Jurkat, Clone E6-1 (cell line): ENCODE data around the gene VAC14.

Experiments used
- DNase-seq: peaks from one replicate; pipeline ENCODE4 v3.0.0-alpha.2; 2011; ENCODE audit warnings: low read depth, low spot score
- H3K4me3 ChIP-seq: 2 replicates; pipeline ENCODE4 v1.5.1; 2011; ENCODE audit warnings: mild to moderate bottlenecking, low read length, control low read depth, moderate library complexity

The VAC14 gene

DNA sequence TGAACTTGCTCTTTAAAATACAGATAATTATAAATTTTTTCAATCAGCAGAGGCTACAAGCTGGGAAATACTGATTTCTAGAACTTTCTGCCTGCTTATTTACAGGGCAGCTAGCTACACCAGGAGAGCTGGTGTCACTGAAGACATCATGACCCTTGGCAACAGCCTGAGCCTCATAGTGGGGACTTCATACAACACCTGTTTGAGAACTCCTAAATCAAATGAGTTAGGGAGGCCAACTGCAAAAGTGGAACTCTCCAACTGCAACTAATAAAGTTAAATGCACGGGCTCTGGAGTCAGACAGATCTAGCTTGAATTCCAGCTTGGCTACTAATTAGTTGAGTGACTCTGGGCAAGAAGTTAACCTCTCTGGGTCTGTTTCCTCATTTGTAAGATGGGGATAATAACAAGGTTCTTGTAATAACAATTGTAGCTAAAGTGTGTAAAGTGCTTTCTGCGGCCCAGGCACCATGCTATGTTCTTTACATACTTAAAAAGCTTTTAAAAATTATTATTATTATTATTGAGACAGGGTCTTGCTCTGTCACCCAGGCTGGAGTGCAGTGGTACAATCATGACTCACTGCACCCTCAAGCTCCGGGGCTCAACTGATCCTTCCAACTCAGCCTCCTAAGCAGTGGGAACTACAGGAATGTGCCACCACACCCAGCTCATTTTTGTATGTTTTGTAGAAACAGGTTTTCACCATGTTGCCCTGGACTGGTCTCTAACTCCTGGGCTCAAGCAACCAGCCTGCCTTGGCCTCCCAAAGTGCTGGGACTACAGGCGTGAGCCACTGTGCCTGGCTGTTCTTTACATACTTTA, 33.4 kb downstream of the VAC14 start:
- DNase-seq: no peak
- H3K4me3 ChIP-seq: no peak overlapping the region

- no peak overlapping the region for H3K4me3 ChIP-seq
- DNase-seq: no peak
These were observed 34.3 kb downstream of the VAC14 start for GRCh38 chr16:70766658-70767057.

- no peak overlapping the region for H3K4me3 ChIP-seq
- DNase-seq: no peak
These were observed 34.8 kb downstream of the VAC14 start for GRCh38 chr16:70766176-70766575.

DNA sequence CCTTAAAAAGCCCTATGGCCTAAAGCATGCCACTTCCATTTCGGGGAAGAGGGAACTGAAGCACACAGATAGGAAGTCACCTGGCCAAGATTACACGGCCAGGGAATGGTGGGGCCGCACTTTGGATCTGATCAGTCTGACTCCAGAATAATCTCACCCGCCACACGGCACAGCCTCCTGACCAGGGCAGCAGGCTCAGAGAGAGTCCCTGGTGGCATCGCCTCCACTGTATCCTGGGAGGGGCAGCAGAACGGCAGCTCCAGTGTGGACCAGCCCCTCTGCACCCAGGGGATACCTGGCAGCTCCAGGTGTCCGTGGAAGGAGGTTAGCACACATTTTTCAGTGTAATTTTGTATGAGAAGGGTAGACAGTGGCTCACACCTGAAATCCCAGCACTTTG, 35.5 kb downstream of the VAC14 start:
- no peak overlapping the region for H3K4me3 ChIP-seq
- DNase-seq: no peak

DNA sequence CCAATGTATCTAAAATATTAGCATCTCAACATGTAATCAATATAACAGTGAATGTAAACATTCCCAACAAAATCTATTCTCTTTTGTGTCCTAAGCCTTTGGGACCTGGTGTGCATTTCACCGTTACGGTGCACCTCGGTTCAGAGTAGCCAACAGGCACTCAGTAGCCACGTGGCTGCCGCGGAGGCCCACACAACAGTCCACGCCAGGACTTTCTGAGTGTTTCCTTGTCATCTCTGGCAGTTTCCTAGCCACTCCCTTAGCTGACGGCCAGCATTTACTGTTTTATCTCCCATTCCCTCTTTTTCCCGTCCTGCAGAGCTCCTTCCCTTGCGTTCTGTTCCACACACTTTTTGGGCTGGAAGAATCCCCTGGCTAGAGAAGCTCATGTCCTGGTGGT, 36.3 kb downstream of the VAC14 start:
- no peak overlapping the region for H3K4me3 ChIP-seq

DNA sequence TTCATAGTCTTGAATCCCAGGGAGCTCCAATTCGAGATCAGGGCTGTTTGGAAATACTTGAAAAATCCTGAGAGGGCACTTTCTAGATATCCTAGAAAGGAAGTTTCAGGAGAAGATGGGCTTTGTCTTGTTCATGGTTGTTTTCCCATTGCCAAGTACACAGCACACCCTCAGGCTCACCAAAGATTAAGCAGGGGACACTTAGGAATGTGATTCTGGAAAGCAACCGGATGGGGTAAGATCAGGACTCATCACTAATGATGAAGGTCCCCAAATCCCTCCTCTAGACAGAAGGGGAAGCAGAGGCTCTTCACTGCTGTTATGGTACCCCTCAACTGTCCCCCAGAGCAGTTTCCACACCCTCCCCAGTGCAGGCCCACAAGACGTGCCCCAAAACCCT, 40.7 kb downstream of the VAC14 start:
- H3K4me3 ChIP-seq: no peak overlapping the region
- no peak for DNase-seq

More for the DNA sequence above, 36.3 kb downstream of the VAC14 start:
- no peak for DNase-seq

GRCh38 chr16:70759666-70760065, 41.3 kb downstream of the VAC14 start:
- no peak for DNase-seq

GRCh38 chr16:70758786-70759185, 42.2 kb downstream of the VAC14 start:
- DNase-seq: no peak
- H3K4me3 ChIP-seq: no peak overlapping the region

More at GRCh38 chr16:70759666-70760065, 41.3 kb downstream of the VAC14 start:
- no peak overlapping the region for H3K4me3 ChIP-seq

DNA sequence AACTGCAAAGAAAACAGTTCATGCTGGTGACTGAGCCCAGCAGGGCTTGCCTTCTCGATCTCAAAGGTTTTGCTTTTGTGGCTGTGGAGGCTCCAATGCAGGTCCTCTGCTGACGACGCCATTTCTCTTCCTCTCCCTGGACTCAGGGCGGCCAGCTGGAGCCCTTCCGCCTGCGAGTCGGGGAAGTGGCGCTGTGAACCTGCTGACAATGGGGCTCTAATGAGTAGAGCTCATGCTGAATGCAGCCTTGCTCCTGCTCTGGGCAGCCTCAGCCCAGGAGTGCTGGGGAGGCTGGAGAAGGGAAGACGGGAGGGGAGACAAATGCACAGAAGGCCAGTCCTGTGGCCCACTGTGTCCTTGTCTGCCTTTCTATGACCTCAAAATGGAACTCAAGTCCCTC, 43.8 kb downstream of the VAC14 start:
- no peak overlapping the region for H3K4me3 ChIP-seq
- no peak for DNase-seq

- DNase-seq: no peak
- H3K4me3 ChIP-seq: no peak overlapping the region
These were observed 44.9 kb downstream of the VAC14 start for GRCh38 chr16:70756071-70756470.

DNA sequence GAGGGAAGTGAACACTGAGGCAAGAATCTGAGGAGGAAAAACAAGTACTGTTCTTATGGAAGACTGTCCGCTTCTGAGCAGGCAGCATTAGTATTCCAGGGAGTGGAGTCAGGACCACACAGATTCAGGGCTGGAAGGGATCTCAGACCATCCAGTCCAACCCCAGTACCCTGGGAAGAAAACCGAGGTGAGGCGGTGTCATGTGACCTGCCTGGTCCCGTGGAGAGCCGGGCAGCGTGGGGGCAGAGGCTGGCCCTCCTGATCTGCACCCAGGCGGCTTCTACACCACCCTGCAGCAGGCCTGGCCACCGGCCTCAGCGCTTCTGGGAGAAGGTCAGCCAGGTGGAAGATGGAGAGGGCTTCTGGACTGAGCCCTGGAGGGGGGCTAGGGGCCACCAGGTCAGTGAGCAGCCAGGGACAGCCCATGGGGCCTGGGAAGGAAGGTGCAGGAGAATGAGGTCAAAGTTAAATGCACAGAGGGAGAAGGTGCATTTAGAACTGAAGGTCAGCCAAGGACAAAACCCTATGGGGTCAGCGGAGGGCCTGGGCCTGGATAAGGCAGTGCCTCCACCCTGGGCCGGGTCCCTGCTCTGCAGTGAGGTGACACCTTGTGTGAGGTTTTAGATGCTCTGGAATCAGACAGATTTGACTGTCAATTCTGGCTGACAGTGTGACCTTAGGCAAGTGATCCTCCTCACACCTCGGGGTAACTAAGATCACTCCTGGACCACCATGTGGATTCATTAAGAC, 45.9 kb downstream of the VAC14 start:
- no peak for DNase-seq
- no peak overlapping the region for H3K4me3 ChIP-seq

DNA sequence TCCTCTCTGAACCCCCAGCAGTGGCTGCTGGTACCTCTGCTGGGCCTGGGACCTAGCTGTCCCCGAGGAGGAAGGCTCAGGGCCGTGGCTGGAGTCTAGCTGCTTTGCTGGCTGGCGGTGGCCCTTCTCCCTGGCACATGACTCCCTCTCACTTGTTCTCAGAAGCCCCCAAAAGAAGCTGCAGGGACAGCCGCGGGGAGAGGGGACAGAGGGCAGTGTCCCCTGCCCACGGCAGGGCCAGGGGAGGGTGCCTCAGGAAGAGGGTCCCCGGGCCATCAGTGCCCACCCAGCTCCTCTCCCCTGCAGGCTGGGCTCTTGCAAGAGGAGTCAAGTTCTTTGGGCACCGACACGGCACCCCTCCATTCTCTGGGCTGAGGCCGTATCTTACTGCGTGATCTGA, 46.6 kb downstream of the VAC14 start:
- no peak for DNase-seq
- H3K4me3 ChIP-seq: no peak overlapping the region

- no peak overlapping the region for H3K4me3 ChIP-seq
- DNase-seq: no peak
These were observed 47.1 kb downstream of the VAC14 start for GRCh38 chr16:70753694-70754325.

DNA sequence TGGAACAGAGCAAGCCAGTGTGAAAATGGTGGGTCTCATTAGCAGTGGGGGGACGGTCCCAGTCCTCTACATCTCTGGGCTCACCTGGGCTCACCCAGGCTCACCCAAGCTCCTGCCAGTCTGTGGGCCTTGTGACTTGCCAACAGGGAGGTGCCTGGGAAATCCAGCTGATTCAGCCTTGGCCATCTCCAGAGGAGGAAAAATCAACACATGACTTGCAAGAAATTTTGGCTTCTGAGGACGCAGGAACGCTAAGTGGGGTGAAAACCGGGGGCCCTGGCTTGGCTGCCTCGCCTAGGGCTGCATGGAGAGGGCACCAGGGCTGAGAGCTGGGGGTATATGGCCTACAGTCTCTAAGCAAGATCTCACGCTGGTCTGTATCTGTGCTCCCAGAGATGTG, 47.7 kb downstream of the VAC14 start:
- H3K4me3 ChIP-seq: no peak overlapping the region
- no peak for DNase-seq

DNA sequence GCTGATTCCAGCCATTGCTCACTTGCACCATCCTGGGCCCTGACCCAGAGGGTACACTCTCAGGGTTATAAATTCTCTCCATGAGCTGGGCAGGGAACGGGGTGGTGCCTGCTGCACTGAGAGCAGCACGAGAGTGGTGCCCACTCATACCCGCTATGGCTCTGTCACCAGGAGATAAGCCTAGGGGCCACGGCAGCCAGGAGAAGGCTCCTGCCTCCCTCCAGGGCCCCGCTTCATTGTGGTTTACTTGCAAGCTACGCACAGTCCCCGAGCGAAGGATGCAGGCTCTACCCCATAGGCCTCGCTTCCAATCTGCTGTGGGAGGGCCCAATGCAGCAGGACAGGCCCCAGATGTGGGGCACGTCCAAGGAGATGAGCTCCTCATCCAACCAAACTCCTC, 48.5 kb downstream of the VAC14 start:
- DNase-seq: no peak
- H3K4me3 ChIP-seq: no peak overlapping the region

DNA sequence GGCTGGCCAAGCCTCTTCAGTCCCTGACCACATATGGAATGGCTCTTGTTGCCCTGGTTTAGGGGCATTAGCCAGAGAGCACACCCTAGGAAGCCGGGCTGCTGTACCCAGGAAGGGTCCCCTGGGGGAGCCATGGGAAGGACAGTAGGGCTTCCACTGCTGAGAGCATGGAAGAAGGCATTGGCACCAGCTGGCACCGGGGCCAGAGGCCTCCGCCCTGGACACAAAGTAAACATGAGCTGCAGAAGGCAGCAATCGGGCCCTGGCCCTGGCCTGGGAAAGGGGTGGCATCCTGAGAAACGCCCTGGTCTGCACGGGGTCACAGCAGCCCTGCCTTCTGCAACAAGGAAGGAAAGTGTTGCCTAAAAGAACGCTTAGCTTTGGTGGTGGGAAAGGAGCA, 49.4 kb downstream of the VAC14 start:
- H3K4me3 ChIP-seq: no peak overlapping the region
- DNase-seq: no peak

- no peak overlapping the region for H3K4me3 ChIP-seq
- DNase-seq: no peak
These were observed 50.0 kb downstream of the VAC14 start for GRCh38 chr16:70750893-70751467.

DNA sequence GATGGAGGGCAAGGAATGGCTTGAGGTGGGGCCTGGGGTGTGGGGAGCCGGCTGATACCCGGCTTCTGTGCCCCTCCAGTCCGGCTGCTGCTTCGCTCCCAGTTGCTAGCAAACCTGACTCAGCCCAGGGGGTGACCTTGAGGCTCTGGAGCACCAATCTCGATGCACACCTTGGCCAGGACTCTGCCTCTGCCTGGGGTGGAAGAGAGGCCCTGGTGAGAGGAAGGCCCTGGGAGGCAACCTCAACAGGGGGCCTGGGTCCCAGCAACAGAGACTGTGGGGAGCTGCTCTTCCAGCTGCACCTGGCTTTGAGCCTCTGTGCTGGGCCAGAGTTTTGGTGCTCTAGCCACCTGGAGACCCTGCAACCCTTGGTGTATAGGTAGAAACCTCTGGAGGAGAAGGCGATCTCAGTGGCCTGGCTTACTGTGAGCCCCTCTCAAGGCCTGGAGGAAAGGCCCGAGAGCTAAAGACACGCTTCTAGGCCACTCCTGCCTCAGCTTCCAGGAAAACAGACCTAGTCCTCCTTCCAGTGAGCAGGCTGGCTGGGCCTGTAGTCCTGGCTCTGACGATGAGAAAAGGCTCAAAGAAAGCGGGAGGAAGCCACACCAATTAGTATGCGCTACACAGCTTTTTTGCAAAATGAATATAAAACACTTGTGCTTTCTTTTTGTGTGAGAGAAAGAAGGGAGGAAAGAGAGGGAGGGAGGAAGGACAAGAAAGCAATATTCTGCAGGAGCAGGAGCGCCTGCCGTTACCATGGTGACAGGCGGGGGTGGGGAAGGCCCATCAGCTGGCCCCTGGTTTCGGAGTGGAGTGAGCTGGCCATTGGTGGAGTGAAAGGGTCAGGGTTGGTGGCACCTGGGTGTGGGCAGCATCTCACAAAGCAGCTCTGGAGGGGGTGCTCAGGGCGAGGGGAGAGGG, 51.0 kb downstream of the VAC14 start:
- H3K4me3 ChIP-seq: no peak overlapping the region
- DNase-seq: no peak
